Activated CD8-positive, alpha-beta T cell treated with anti-CD3 and anti-CD28 coated beads for 36 hours (primary cell): ENCODE results near the gene UBAC1. TPM values are rescaled to one million over a fixed set of nuclear protein-coding genes. Genes with fewer than 3 reads are reported as not detected.
A peak's percentile ranks its signal among the peaks of the same experiment; 100 is the strongest.

ENCODE experiments used
- ATAC-seq: fragments of 200-7000 bp; cut with Tn5 transposase; one replicate; pipeline ENCODE4 v1.10.0; 2021; ENCODE audit warnings: mild to moderate bottlenecking, moderate library complexity
- CTCF ChIA-PET: fragments of 350-600 bp; sonication (Branson Sonifier 250); formaldehyde crosslinking; loops from one replicate; lab custom pipeline; 2021; ENCODE audit warnings: antibody characterized with exemption; lab: Charles Lee
- POLR2A ChIA-PET: fragments of 350-600 bp; sonication (Branson Sonifier 250); formaldehyde crosslinking; loops from one replicate; lab custom pipeline; 2021; ENCODE audit warnings: antibody characterized with exemption; lab: Charles Lee
- DNase-seq: peaks from one replicate; pipeline ENCODE4 v3.0.0-alpha.2; 2020
- H3K27ac Mint-ChIP-seq: one replicate; pipeline ENCODE4 v1.8.0; 2021; ENCODE audit warnings: mild to moderate bottlenecking, mixed read lengths
- H3K27me3 Mint-ChIP-seq: one replicate; pipeline ENCODE4 v1.8.0; 2021; ENCODE audit warnings: mixed read lengths
- H3K36me3 Mint-ChIP-seq: one replicate; pipeline ENCODE4 v1.8.0; 2021; ENCODE audit warnings: low read depth, mixed read lengths
- H3K4me1 Mint-ChIP-seq: one replicate; pipeline ENCODE4 v1.8.0; 2021; ENCODE audit warnings: low read depth, mixed read lengths
- H3K4me3 Mint-ChIP-seq: one replicate; pipeline ENCODE4 v1.8.0; 2021; ENCODE audit warnings: mild to moderate bottlenecking, moderate library complexity, mixed read lengths
- H3K9me3 Mint-ChIP-seq: one replicate; pipeline ENCODE4 v1.8.0; 2021; ENCODE audit warnings: mixed read lengths
- intact Hi-C: fragments of 100-400 bp; cut with micrococcal nuclease; formaldehyde crosslinking; loops from one replicate; pipeline ENCODE4 v1.10.0; 2022
- total RNA-seq, 2 experiments: library from RNA; stranded (reverse); gene quantifications; one replicate each; pipeline ENCODE4 v1.2.3, GENCODE V29; 2021
- TF ChIP-seq, protein P1 (sequence below): fragments of 200-600 bp; IDR thresholded peaks from one replicate; pipeline ENCODE4 v1.8.0; 2022; ENCODE audit warnings: antibody characterized with exemption, mild to moderate bottlenecking

The UBAC1 gene
- total RNA-seq, 2 experiments from 2014 or later, result 32.4 to 34.3 TPM

DNA sequence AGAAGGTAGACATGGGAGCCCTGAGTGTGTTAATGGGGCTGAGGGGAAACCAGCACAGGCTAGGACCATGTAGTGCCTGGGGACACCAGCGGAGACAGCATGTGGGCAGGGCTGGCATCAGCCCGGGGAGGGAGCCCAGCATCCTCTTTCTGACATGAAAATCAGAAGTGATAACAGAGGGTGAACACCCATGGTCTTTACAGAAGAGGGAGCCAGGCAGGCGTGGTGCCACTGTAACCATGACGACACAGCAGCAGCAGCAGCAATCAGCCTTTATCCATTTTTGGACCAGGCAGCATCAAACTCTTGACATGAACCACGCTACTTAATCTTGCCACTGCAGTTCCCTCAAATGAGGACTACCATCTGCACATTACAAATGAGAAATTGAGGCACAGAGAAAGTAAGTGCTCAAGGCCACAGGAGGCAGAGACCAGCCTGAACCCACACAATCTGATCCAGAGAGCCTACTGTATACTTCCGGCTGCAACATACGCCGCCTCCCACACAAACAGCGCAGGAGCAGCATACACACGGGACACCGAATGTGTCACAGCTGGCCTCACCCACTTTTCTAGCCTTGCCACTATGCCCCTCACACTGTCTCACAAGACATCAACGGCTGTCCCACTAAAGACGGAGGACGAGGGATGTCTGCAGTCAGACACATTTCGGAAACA, 77.6 kb downstream of the UBAC1 start:
- no peak overlapping the region for H3K27ac Mint-ChIP-seq
- H3K4me1 Mint-ChIP-seq, result peaks cover 56% of the 10 kb centered on the region
- TF ChIP-seq, protein P1, sequence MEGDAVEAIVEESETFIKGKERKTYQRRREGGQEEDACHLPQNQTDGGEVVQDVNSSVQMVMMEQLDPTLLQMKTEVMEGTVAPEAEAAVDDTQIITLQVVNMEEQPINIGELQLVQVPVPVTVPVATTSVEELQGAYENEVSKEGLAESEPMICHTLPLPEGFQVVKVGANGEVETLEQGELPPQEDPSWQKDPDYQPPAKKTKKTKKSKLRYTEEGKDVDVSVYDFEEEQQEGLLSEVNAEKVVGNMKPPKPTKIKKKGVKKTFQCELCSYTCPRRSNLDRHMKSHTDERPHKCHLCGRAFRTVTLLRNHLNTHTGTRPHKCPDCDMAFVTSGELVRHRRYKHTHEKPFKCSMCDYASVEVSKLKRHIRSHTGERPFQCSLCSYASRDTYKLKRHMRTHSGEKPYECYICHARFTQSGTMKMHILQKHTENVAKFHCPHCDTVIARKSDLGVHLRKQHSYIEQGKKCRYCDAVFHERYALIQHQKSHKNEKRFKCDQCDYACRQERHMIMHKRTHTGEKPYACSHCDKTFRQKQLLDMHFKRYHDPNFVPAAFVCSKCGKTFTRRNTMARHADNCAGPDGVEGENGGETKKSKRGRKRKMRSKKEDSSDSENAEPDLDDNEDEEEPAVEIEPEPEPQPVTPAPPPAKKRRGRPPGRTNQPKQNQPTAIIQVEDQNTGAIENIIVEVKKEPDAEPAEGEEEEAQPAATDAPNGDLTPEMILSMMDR, result no peak
- peak; percentile 12 for DNase-seq
- H3K9me3 Mint-ChIP-seq, result no peaks in the 10 kb centered on the region
- no peak for ATAC-seq
- no peaks in the 10 kb centered on the region for H3K36me3 Mint-ChIP-seq
- no peak overlapping the region for H3K4me3 Mint-ChIP-seq
- no peaks in the 10 kb centered on the region for H3K27me3 Mint-ChIP-seq
- ChIA-PET CTCF (no interaction called here), POLR2A (no interaction called here)
- intact Hi-C loops, result no loop called here

Other genes starting within 250 kb of the UBAC1 start
- 10 to 100 TPM; 20.2 to 27.0 TPM for gene CAMSAP1, start 53.8 kb downstream of the UBAC1 start, total RNA-seq
- gene NACC2, start 133.9 kb upstream of the UBAC1 start, total RNA-seq, result 1 to 10 TPM; 6.0 to 6.2 TPM
- gene TMEM250, start 157.5 kb upstream of the UBAC1 start, total RNA-seq, result 10 to 100 TPM; 24.4 to 25.9 TPM
- not detected for gene LHX3, start 243.8 kb upstream of the UBAC1 start, total RNA-seq